HepG2 (cell line): ENCODE results near the gene INO80E. TPM values are rescaled to one million over a fixed set of nuclear protein-coding genes. Genes with fewer than 3 reads are reported as not detected.
A peak's percentile ranks its signal among the peaks of the same experiment; 100 is the strongest.

ENCODE experiments used
- HCFC1 ChIP-seq: fragments of 150-350 bp; IDR thresholded peaks from 2 replicates; pipeline ENCODE4 v1.6.1; 2014; ENCODE audit warnings: low read depth, low read length
- HMGA1 ChIP-seq: sonication (generic); formaldehyde crosslinking; conservative IDR thresholded peaks from 2 replicates; pipeline ENCODE4 v1.4.0; 2020; ENCODE audit warnings: missing genetic modification reagents
- JARID2 ChIP-seq: sonication (generic); formaldehyde crosslinking; IDR thresholded peaks from 2 replicates; pipeline ENCODE4 v1.8.1; 2023; ENCODE audit warnings: missing genetic modification reagents, inconsistent platforms; ENCODE audit not compliant: insufficient replicate concordance
- JUNB ChIP-seq: sonication (generic); formaldehyde crosslinking; IDR thresholded peaks from 2 replicates; pipeline ENCODE4 v1.8.0; 2022; ENCODE audit warnings: missing genetic modification reagents, mild to moderate bottlenecking, borderline replicate concordance
- NAIF1 ChIP-seq: sonication (generic); formaldehyde crosslinking; IDR thresholded peaks from 2 replicates; pipeline ENCODE4 v1.5.0; 2020; ENCODE audit warnings: mild to moderate bottlenecking, missing genetic modification reagents, borderline replicate concordance
- RFX1 ChIP-seq: fragments of 450-650 bp; IDR thresholded peaks from 2 replicates; pipeline ENCODE4 v1.6.1; 2017
- RNF2 ChIP-seq: fragments of 450-650 bp; conservative IDR thresholded peaks from 2 replicates; pipeline ENCODE4 v1.6.1; 2016; ENCODE audit warnings: low read depth
- ZBTB8A ChIP-seq: sonication (generic); formaldehyde crosslinking; IDR thresholded peaks from 2 replicates; pipeline ENCODE4 v1.4.0; 2020; ENCODE audit warnings: mild to moderate bottlenecking, low read depth, missing genetic modification reagents, borderline replicate concordance
- ZNF260 ChIP-seq: sonication (generic); formaldehyde crosslinking; IDR thresholded peaks from 2 replicates; pipeline ENCODE4 v1.4.0; 2020; ENCODE audit warnings: missing genetic modification reagents, low read depth, mild to moderate bottlenecking, borderline replicate concordance
- ZNF292 ChIP-seq: sonication (generic); formaldehyde crosslinking; IDR thresholded peaks from 2 replicates; pipeline ENCODE4 v1.8.1; 2022; ENCODE audit warnings: mild to moderate bottlenecking, low read depth, missing genetic modification reagents, borderline replicate concordance
- ZNF550 ChIP-seq: sonication (generic); formaldehyde crosslinking; IDR thresholded peaks from 2 replicates; pipeline ENCODE4 v1.4.0; 2020; ENCODE audit warnings: mild to moderate bottlenecking, missing genetic modification reagents, borderline replicate concordance
- ZNF777 ChIP-seq: sonication (generic); formaldehyde crosslinking; IDR thresholded peaks from 2 replicates; pipeline ENCODE4 v1.4.0; 2020; ENCODE audit warnings: missing genetic modification reagents
- ZSCAN25 ChIP-seq: sonication (generic); formaldehyde crosslinking; IDR thresholded peaks from 2 replicates; pipeline ENCODE4 v1.8.0; 2022; ENCODE audit warnings: mild to moderate bottlenecking, missing genetic modification reagents
- polyA plus RNA-seq, 8 experiments: library from polyadenylated mRNA; depleted of rRNA in 3 of 8; stranded (reverse) in 7 of 8; unstranded in 1 of 8; fragments of >200 nt; fragmentation: Illumina TruSeq in 4 of 8; extraction: Trizol in 4 of 8; gene quantifications; 2 replicates each; pipeline versions ENCODE4 v1.2.1 to v1.2.3, GENCODE V29; 2011 to 2016; ENCODE audit warnings: low read depth in 4 of 8, missing spikeins in 1 of 8, mixed read lengths in 1 of 8; ENCODE audit not compliant: insufficient read depth in 1 of 8
- total RNA-seq, 5 experiments: library from RNA; depleted of rRNA; stranded (reverse); fragments of >200 nt; fragmentation: Illumina TruSeq; extraction: Trizol; gene quantifications; 2 replicates each; pipeline ENCODE4 v1.2.3, GENCODE V29; 2016; ENCODE audit warnings: low read depth in 1 of 5
- TF ChIP-seq, protein P1 (sequence below): sonication (generic); IDR thresholded peaks from 2 replicates; pipeline ENCODE4 v1.6.1; 2016; ENCODE audit warnings: low read depth, borderline replicate concordance
- TF ChIP-seq, protein P2 (sequence below), 2 experiments: sonication (generic) in 1 of 2; formaldehyde crosslinking in 1 of 2; IDR thresholded peaks; 2 replicates each; pipeline versions ENCODE4 v1.6.1 to v1.9.0; 2014 to 2022; ENCODE audit warnings: antibody characterized with exemption in 1 of 2, borderline replicate concordance in 1 of 2, inconsistent platforms in 1 of 2, low read depth in 1 of 2, missing genetic modification reagents in 1 of 2
- TF ChIP-seq, protein P3 (sequence below): IDR thresholded peaks from 2 replicates; pipeline ENCODE4 v1.6.1; 2016; ENCODE audit warnings: control low read depth

INO80E gene
- total and polyA plus RNA-seq, 2 of the 13 experiments (the other 11 are each of a cell fraction or from before 2014, with no cell fraction given): 25.8 to 45.6 TPM

DNA sequence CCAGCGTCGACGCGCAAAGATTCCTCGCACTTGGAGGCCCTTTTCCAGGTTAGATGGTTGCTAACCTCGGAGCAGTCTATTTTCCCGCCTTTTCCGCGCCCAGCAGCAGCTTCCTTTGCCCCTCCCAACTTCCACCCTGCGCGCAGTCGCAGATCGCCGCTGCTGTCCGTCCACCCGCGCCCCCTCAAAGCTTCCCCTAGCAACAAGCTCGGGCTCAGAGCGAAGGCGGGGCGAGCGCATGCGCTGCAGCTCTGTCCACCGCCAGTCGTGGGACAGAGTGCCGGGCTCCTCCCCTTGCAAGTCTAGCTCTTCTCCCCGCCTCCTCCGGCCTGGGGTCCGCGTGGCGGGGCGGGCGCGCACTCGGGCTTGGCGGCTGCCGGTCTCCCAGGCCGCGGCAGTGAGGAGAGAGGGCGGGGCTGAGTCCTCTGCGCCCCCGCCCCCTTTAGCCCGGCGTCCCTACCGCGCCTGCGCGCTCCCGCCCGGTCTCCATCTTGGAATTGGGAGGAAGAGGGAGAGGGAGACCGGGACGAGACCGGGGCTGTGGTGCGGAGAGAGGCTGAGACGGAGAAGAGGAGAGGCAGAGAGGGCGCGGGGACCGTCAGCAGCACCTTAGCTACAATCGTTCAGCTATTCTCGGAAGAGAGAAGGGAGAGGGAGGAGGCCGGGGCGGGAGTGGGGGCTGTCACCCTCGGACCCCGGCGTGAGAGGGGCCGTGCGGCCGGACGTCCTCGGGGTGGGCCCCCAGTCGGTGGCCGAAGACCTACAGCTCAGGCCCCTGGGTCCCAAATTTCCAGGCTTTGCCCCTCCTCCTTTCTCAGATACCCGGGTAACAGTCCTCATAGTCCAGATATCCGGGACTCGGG lies 22.4 kb upstream of the INO80E start, which contains the start of gene TAOK2 (continued):
- TF ChIP-seq, protein P1, sequence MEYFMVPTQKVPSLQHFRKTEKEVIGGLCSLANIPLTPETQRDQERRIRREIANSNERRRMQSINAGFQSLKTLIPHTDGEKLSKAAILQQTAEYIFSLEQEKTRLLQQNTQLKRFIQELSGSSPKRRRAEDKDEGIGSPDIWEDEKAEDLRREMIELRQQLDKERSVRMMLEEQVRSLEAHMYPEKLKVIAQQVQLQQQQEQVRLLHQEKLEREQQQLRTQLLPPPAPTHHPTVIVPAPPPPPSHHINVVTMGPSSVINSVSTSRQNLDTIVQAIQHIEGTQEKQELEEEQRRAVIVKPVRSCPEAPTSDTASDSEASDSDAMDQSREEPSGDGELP: no peak
- TF ChIP-seq RNF2 (peak; percentile 86), ZNF292 (no peak), ZBTB8A (CRISPR knock-in tag) (no peak), ZNF777 (CRISPR knock-in tag) (no peak; the same call in 1 of the 2 replicates), NAIF1 (CRISPR knock-in tag) (no peak), JARID2 (CRISPR knock-in tag) (no peak), ZNF550 (CRISPR knock-in tag) (no peak; the same call in 1 of the 2 replicates), HCFC1 (peak; percentile 29; the same call in 1 of the 2 replicates), ZSCAN25 (CRISPR knock-in tag) (peak; percentile 93), HMGA1 (CRISPR knock-in tag) (no peak), ZNF260 (CRISPR knock-in tag) (no peak), RFX1 (peak; percentile 89), JUNB (CRISPR knock-in tag) (0 out of 2 replicates have a peak, but pooled peaks have one; percentile 9)
- TF ChIP-seq, protein P2, sequence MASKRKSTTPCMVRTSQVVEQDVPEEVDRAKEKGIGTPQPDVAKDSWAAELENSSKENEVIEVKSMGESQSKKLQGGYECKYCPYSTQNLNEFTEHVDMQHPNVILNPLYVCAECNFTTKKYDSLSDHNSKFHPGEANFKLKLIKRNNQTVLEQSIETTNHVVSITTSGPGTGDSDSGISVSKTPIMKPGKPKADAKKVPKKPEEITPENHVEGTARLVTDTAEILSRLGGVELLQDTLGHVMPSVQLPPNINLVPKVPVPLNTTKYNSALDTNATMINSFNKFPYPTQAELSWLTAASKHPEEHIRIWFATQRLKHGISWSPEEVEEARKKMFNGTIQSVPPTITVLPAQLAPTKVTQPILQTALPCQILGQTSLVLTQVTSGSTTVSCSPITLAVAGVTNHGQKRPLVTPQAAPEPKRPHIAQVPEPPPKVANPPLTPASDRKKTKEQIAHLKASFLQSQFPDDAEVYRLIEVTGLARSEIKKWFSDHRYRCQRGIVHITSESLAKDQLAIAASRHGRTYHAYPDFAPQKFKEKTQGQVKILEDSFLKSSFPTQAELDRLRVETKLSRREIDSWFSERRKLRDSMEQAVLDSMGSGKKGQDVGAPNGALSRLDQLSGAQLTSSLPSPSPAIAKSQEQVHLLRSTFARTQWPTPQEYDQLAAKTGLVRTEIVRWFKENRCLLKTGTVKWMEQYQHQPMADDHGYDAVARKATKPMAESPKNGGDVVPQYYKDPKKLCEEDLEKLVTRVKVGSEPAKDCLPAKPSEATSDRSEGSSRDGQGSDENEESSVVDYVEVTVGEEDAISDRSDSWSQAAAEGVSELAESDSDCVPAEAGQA (IDR thresholded peaks at IDR 0.05; ENCODE audit: low read depth): peak; percentile 56; the same call in 1 of the 2 replicates
- TF ChIP-seq, protein P2 (CRISPR knock-in tag; IDR thresholded peaks at IDR 0.05; ENCODE audit: borderline replicate concordance): peak; percentile 60; the same call in 1 of the 2 replicates
- TF ChIP-seq, protein P3, sequence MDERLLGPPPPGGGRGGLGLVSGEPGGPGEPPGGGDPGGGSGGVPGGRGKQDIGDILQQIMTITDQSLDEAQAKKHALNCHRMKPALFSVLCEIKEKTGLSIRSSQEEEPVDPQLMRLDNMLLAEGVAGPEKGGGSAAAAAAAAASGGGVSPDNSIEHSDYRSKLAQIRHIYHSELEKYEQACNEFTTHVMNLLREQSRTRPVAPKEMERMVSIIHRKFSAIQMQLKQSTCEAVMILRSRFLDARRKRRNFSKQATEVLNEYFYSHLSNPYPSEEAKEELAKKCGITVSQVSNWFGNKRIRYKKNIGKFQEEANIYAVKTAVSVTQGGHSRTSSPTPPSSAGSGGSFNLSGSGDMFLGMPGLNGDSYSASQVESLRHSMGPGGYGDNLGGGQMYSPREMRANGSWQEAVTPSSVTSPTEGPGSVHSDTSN (CRISPR knock-in tag): no peak
